GM10248 (cell line): Measurements from ENCODE around the gene FRMD5.

ENCODE experiments used
- CTCF ChIA-PET: fragments of 300-600 bp; sonication (Branson Sonifier 250); formaldehyde crosslinking; extraction: SDS; loops from one replicate; lab custom pipeline; 2021; ENCODE audit warnings: antibody characterized with exemption; lab: Yijun Ruan, JAX
- POLR2A ChIA-PET: fragments of 350-650 bp; sonication (Branson Sonifier 250); formaldehyde crosslinking; extraction: SDS; loops from one replicate; lab custom pipeline; 2020; ENCODE audit warnings: antibody characterized with exemption; lab: Yijun Ruan, JAX
- DNase-seq: peaks from one replicate; pipeline ENCODE4 v3.0.0; 2012; ENCODE audit errors: extremely low spot score
- CTCF ChIP-seq: IDR thresholded peaks from 2 replicates; pipeline ENCODE4 v1.5.1; 2012; ENCODE audit warnings: mild to moderate bottlenecking, low read depth; ENCODE audit errors: extremely low read depth, missing control alignments, control extremely low read depth

FRMD5 gene

GRCh38 chr15:43966646-43967045 lies 228.4 kb downstream of the FRMD5 start:
- no peak for DNase-seq
- POLR2A ChIA-PET: no interaction called here

GRCh38 chr15:43958861-43959330 lies 236.2 kb downstream of the FRMD5 start:
- ChIA-PET CTCF (interaction anchor here (0.9 to 1.3 kb wide), 3 partner anchors 10 to 54 kb away, joined by 3 to 4 read pairs (median 3); no protein-coding TSS in a partner anchor), POLR2A (no interaction called here)
- no peak for TF ChIP-seq CTCF
- DNase-seq: no peak

More at GRCh38 chr15:43966646-43967045, 228.4 kb downstream of the FRMD5 start:
- CTCF ChIA-PET: no interaction called here
- no peak for TF ChIP-seq CTCF

- ChIA-PET CTCF (no interaction called here), POLR2A (no interaction called here)
- no peak for DNase-seq
- no peak for TF ChIP-seq CTCF
Observed at GRCh38 chr15:43957724-43958123, 237.3 kb downstream of the FRMD5 start.

GRCh38 chr15:43955140-43955539 lies 239.9 kb downstream of the FRMD5 start:
- DNase-seq: no peak
- ChIA-PET POLR2A (no interaction called here), CTCF (interaction anchor here (1.4 to 1.8 kb wide), 2 partner anchors 13 to 112 kb away, joined by 3 to 4 read pairs; no protein-coding TSS in a partner anchor)
- no peak for TF ChIP-seq CTCF

- ChIA-PET CTCF (interaction anchor here (0.7 to 1.8 kb wide), 4 partner anchors 14 to 113 kb away, joined by 3 to 4 read pairs (median 3); no protein-coding TSS in a partner anchor), POLR2A (no interaction called here)
- no peak for TF ChIP-seq CTCF
- DNase-seq: no peak
Observed at GRCh38 chr15:43954181-43954621, 240.9 kb downstream of the FRMD5 start.

GRCh38 chr15:43953402-43953801 lies 241.7 kb downstream of the FRMD5 start:
- ChIA-PET CTCF (interaction anchor here (1.0 to 1.6 kb wide), 4 partner anchors 12 to 50 kb away, joined by 3 to 4 read pairs (median 4); no protein-coding TSS in a partner anchor), POLR2A (no interaction called here)
- no peak for DNase-seq
- TF ChIP-seq CTCF: no peak
